Neuronal stem cell (in vitro differentiated cells): ENCODE results near the gene YPEL5.
A peak's percentile ranks its signal among the peaks of the same experiment; 100 is the strongest.
"Not testable (repeated sequence)": the region's sequence is repeated elsewhere in the genome, so short reads cannot be mapped to it uniquely, and the experiment has no call there.

ENCODE experiments used
- DNase-seq: peaks from one replicate; pipeline ENCODE4 v3.0.0-alpha.2; 2013; ENCODE audit warnings: low spot score
- H2AFZ ChIP-seq: one replicate; pipeline ENCODE4 v1.6.1; 2013; ENCODE audit warnings: mild to moderate bottlenecking, low read length, inconsistent platforms
- H2AK5ac ChIP-seq: 2 replicates; pipeline ENCODE4 v1.6.1; 2013; ENCODE audit warnings: low read depth, mild to moderate bottlenecking, inconsistent platforms, low read length, moderate library complexity, mixed read lengths
- H2BK120ac ChIP-seq: 2 replicates; pipeline ENCODE4 v1.6.1; 2013; ENCODE audit warnings: low read depth, mild to moderate bottlenecking, inconsistent platforms, low read length, moderate library complexity, mixed read lengths
- H2BK12ac ChIP-seq: one replicate; pipeline ENCODE4 v1.6.1; 2013; ENCODE audit warnings: low read length, inconsistent platforms
- H2BK15ac ChIP-seq: 2 replicates; pipeline ENCODE4 v1.6.1; 2013; ENCODE audit warnings: mild to moderate bottlenecking, low read length, inconsistent platforms, mixed read lengths
- H2BK5ac ChIP-seq: one replicate; pipeline ENCODE4 v1.6.1; 2013; ENCODE audit warnings: inconsistent platforms, mild to moderate bottlenecking, low read length, moderate library complexity
- H3K14ac ChIP-seq: one replicate; pipeline ENCODE4 v1.6.1; 2013; ENCODE audit warnings: low read length, inconsistent platforms
- H3K18ac ChIP-seq: 2 replicates; pipeline ENCODE4 v1.6.1; 2013; ENCODE audit warnings: low read length, inconsistent platforms
- H3K23ac ChIP-seq: 2 replicates; pipeline ENCODE4 v1.6.1; 2013; ENCODE audit warnings: low read depth, mild to moderate bottlenecking, mixed read lengths, low read length, inconsistent platforms; ENCODE audit not compliant: poor library complexity
- H3K27ac ChIP-seq: replicated peaks from 3 replicates; pipeline ENCODE4 v1.5.1; 2013; ENCODE audit warnings: low read length, inconsistent platforms
- H3K27me3 ChIP-seq, 3 experiments: 2 replicates each; pipeline ENCODE4 v1.6.1; 2013; ENCODE audit warnings: low read length in 3 of 3, mild to moderate bottlenecking in 2 of 3, inconsistent platforms in 1 of 3, low read depth in 1 of 3, mixed read lengths in 1 of 3, moderate library complexity in 1 of 3; ENCODE audit not compliant: control insufficient read depth in 3 of 3, insufficient read depth in 3 of 3
- H3K36me3 ChIP-seq, 2 donors: replicated peaks in 1 of 2; 2 replicates each; pipeline ENCODE4 v1.6.1; 2013; ENCODE audit warnings: low read length in 2 of 2; ENCODE audit not compliant: control insufficient read depth in 2 of 2, insufficient read depth in 2 of 2
- H3K4ac ChIP-seq: 2 replicates; pipeline ENCODE4 v1.6.1; 2013; ENCODE audit warnings: inconsistent platforms, mild to moderate bottlenecking, low read length, moderate library complexity
- H3K4me1 ChIP-seq, 2 donors: 1 replicate in 1 of 2; 2 replicates in 1 of 2; pipeline ENCODE4 v1.6.1; 2013; ENCODE audit warnings: low read length in 2 of 2, low read depth in 1 of 2; ENCODE audit not compliant: control insufficient read depth in 2 of 2, insufficient read depth in 1 of 2
- H3K4me2 ChIP-seq: one replicate; pipeline ENCODE4 v1.6.1; 2013; ENCODE audit warnings: mild to moderate bottlenecking, low read length, inconsistent platforms; ENCODE audit not compliant: insufficient read depth, poor library complexity, severe bottlenecking
- H3K4me3 ChIP-seq, 2 donors: 2 replicates each; pipeline ENCODE4 v1.5.1; 2013; ENCODE audit warnings: low read length in 2 of 2, mild to moderate bottlenecking in 2 of 2, inconsistent platforms in 1 of 2, moderate library complexity in 1 of 2
- H3K79me1 ChIP-seq: one replicate; pipeline ENCODE4 v1.6.1; 2013; ENCODE audit warnings: low read depth, mild to moderate bottlenecking, inconsistent platforms, low read length, moderate library complexity
- H3K9ac ChIP-seq: one replicate; pipeline ENCODE4 v1.6.1; 2013; ENCODE audit warnings: mild to moderate bottlenecking, low read depth, low read length, inconsistent platforms; ENCODE audit not compliant: poor library complexity
- H3K9me3 ChIP-seq, 2 donors: replicated peaks in 1 of 2; 2 replicates each; pipeline versions ENCODE3 to v1.6.1; 2013; ENCODE audit warnings: low read length in 2 of 2, mild to moderate bottlenecking in 2 of 2, inconsistent platforms in 1 of 2, low read depth in 1 of 2, mixed read lengths in 1 of 2, moderate library complexity in 1 of 2; ENCODE audit not compliant: control insufficient read depth in 2 of 2, insufficient read depth in 1 of 2
- H4K8ac ChIP-seq: one replicate; pipeline ENCODE4 v1.6.1; 2013; ENCODE audit warnings: low read depth, mild to moderate bottlenecking, inconsistent platforms, low read length, moderate library complexity
- H4K91ac ChIP-seq: one replicate; pipeline ENCODE4 v1.6.1; 2013; ENCODE audit warnings: low read length, low read depth, mild to moderate bottlenecking, inconsistent platforms; ENCODE audit not compliant: poor library complexity
- WGBS, 2 donors: extraction: QIAGEN DNeasy Blood & Tissue Kit; methylation state at CpG; one replicate each; pipeline ENCODE4 v1.1.7; 2013; ENCODE audit warnings: missing lambda C conversion rate in 2 of 2, mixed read lengths in 1 of 2; ENCODE audit not compliant: insufficient read length in 2 of 2, insufficient replicate concordance in 1 of 2; ENCODE audit errors: extremely low coverage in 2 of 2; 5-methylcytosine and 5-hydroxymethylcytosine counted together

The YPEL5 gene

GRCh38 chr2:30144951-30145350 is 1.9 kb upstream of the YPEL5 start:
- H3K23ac ChIP-seq, H2BK15ac ChIP-seq, DNase-seq, H2AK5ac ChIP-seq, H3K18ac ChIP-seq, H2BK5ac ChIP-seq, H2BK12ac ChIP-seq, H3K36me3 ChIP-seq, H4K8ac ChIP-seq, H2AFZ ChIP-seq, H3K4me1 ChIP-seq, H2BK120ac ChIP-seq, H3K9ac ChIP-seq, H3K4ac ChIP-seq, H3K79me1 ChIP-seq, H3K9me3 ChIP-seq, H3K14ac ChIP-seq, H3K4me2 ChIP-seq, H3K27ac ChIP-seq, H4K91ac ChIP-seq, H3K4me3 ChIP-seq: not testable (repeated sequence)
- no CpG with 5 or more reads among the region's 3 CpGs for WGBS, 2 donors
- peaks cover 0 to 24% (median 2%) of the 10 kb centered on the region in 3 experiments for H3K27me3 ChIP-seq

- H2AK5ac ChIP-seq, result no peak overlapping the region
- H3K36me3 ChIP-seq, result peaks cover 0 to 8% of the 10 kb centered on the region in 2 donors
- peak overlapping the region; percentile 78 for H3K4me2 ChIP-seq
- H3K18ac ChIP-seq, result peak overlapping the region; percentile 52
- H4K8ac ChIP-seq, result no peak overlapping the region
- H2BK120ac ChIP-seq, result no peak overlapping the region
- no peaks in the 10 kb centered on the region for H3K79me1 ChIP-seq
- H3K4ac ChIP-seq, result no peak overlapping the region
- no CpG with 5 or more reads among the region's 8 CpGs for WGBS, 2 donors
- no peak for DNase-seq
- no peak overlapping the region for H3K14ac ChIP-seq
- H3K9me3 ChIP-seq, result no peaks in the 10 kb centered on the region
- peaks cover 0 to 22% (median 2%) of the 10 kb centered on the region in 3 experiments for H3K27me3 ChIP-seq
- H3K27ac ChIP-seq, result no peak overlapping the region
- H3K4me1 ChIP-seq, result peaks cover 5 to 8% of the 10 kb centered on the region in 2 donors
- H3K9ac ChIP-seq, result peak overlapping the region; percentile 25
- H4K91ac ChIP-seq, result no peak overlapping the region
- no peak overlapping the region for H3K23ac ChIP-seq
- peak overlapping the region; percentile 84 for H2AFZ ChIP-seq
- peak overlapping the region; percentile 42 to 70 for H3K4me3 ChIP-seq
- H2BK5ac ChIP-seq, result no peak overlapping the region
- H2BK12ac ChIP-seq, result no peak overlapping the region
- H2BK15ac ChIP-seq, result no peak overlapping the region
Observed at GRCh38 chr2:30145826-30146336, 926 bp upstream of the YPEL5 start.

- peak overlapping the region; percentile 63 for H2AK5ac ChIP-seq
- peak overlapping the region; percentile 95 for H3K9ac ChIP-seq
- peaks cover 0 to 8% of the 10 kb centered on the region in 2 donors for H3K36me3 ChIP-seq
- H3K4me2 ChIP-seq, result peak overlapping the region; percentile 87
- H3K23ac ChIP-seq, result peak overlapping the region; percentile 93
- H3K9me3 ChIP-seq, result no peaks in the 10 kb centered on the region
- no peak overlapping the region for H3K4ac ChIP-seq
- H3K4me3 ChIP-seq, result peak overlapping the region; percentile 77 to 85
- no peak overlapping the region for H4K91ac ChIP-seq
- peak overlapping the region; percentile 87 for H2BK5ac ChIP-seq
- H3K27me3 ChIP-seq, result peaks cover 0 to 14% (median 2%) of the 10 kb centered on the region in 3 experiments
- no peak overlapping the region for H2BK120ac ChIP-seq
- H3K27ac ChIP-seq, result peak overlapping the region; percentile 85
- peak overlapping the region; percentile 96 for H2AFZ ChIP-seq
- no peaks in the 10 kb centered on the region for H3K79me1 ChIP-seq
- no peak overlapping the region for H4K8ac ChIP-seq
- WGBS, 2 donors, result no CpG with 5 or more reads among the region's 79 CpGs
- no peak overlapping the region for H2BK15ac ChIP-seq
- H3K18ac ChIP-seq, result peak overlapping the region; percentile 95
- H3K4me1 ChIP-seq, result peaks cover 5 to 8% of the 10 kb centered on the region in 2 donors
- H3K14ac ChIP-seq, result peak overlapping the region; percentile 71
- H2BK12ac ChIP-seq, result no peak overlapping the region
- DNase-seq, result no peak
Observed at GRCh38 chr2:30147196-30147714, 448 bp downstream of the YPEL5 start.

GRCh38 chr2:30147715-30148610 is 1.2 kb downstream of the YPEL5 start:
- WGBS, 2 donors, result no CpG with 5 or more reads among the region's 50 CpGs
- Histone ChIP-seq H3K9me3 (no peaks in the 10 kb centered on the region), H3K23ac (peak overlapping the region; percentile 91), H2AK5ac (no peak overlapping the region), H2AFZ (peak overlapping the region; percentile 96), H3K4me2 (peak overlapping the region; percentile 87), H2BK5ac (peak overlapping the region; percentile 87), H2BK12ac (no peak overlapping the region), H3K18ac (peak overlapping the region; percentile 95), H2BK15ac (no peak overlapping the region), H3K36me3 (peaks cover 0 to 8% of the 10 kb centered on the region in 2 donors), H4K91ac (no peak overlapping the region), H3K4me3 (peak overlapping the region; percentile 77 to 85), H3K4ac (no peak overlapping the region), H3K27me3 (peaks cover 0 to 14% (median 2%) of the 10 kb centered on the region in 3 experiments), H3K9ac (peak overlapping the region; percentile 95), H3K14ac (no peak overlapping the region), H2BK120ac (no peak overlapping the region), H3K4me1 (peaks cover 5 to 8% of the 10 kb centered on the region in 2 donors), H3K27ac (peak overlapping the region; percentile 85), H4K8ac (no peak overlapping the region), H3K79me1 (no peaks in the 10 kb centered on the region)
- DNase-seq, result peak; percentile 81
